IPS-20b (cell line): ENCODE data around the gene ADAMTS2.

Experiments used
- H3K27ac ChIP-seq: one replicate; pipeline ENCODE4 v1.5.1; 2013; ENCODE audit warnings: low read length
- H3K27me3 ChIP-seq: 2 replicates; pipeline ENCODE4 v1.6.1; 2013; ENCODE audit warnings: mild to moderate bottlenecking, low read length, inconsistent platforms; ENCODE audit not compliant: insufficient read depth
- H3K36me3 ChIP-seq: 2 replicates; pipeline ENCODE4 v1.6.1; 2013; ENCODE audit warnings: low read depth, mild to moderate bottlenecking, inconsistent platforms, low read length, moderate library complexity; ENCODE audit not compliant: insufficient read depth
- H3K4me1 ChIP-seq: 2 replicates; pipeline ENCODE4 v1.6.1; 2013; ENCODE audit warnings: mild to moderate bottlenecking, control low read depth, inconsistent platforms, low read length, moderate library complexity; ENCODE audit not compliant: insufficient read depth
- H3K4me3 ChIP-seq: 2 replicates; pipeline ENCODE4 v1.5.1; 2013; ENCODE audit warnings: mild to moderate bottlenecking, low read length, inconsistent platforms
- H3K9ac ChIP-seq: 2 replicates; pipeline ENCODE4 v1.6.1; 2013; ENCODE audit warnings: low read depth, mild to moderate bottlenecking, inconsistent platforms, low read length, moderate library complexity
- H3K9me3 ChIP-seq: 2 replicates; pipeline ENCODE4 v1.6.1; 2013; ENCODE audit warnings: mild to moderate bottlenecking, low read depth, low read length, inconsistent platforms; ENCODE audit not compliant: insufficient read depth

Gene ADAMTS2

DNA sequence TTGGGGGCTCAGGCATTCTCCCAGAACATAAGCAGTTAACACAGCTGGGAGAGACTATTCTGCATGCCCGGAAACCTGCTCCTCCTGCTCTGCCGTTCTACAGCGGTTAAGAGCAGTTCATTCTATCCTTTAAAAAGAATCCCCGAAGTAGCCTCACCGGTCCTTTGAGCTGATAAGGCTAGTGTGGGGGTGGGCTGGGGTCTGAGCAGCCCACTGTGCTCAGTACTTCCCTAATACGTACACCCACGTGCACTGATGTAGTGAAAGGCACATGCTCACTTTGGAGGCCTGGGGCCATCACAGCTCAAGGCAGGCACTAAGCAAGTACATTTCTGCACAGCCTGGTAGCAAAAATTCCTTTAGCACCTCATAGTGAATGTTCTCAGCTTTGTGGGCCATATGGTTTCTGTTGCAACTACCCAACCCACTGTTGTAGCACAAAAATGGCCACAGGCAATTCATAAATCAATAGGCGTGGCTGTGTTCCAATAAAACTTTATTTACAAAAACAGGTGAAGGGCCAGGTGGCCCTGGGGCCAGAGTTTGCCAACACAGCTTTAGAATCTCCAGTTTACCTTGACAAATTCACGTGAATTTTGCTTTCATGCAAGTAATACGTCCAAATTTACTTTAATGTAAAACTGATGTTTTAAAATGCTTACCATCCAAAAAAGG is 148.7 kb downstream of the ADAMTS2 start:
- Histone ChIP-seq H3K9ac (no peak overlapping the region), H3K4me1 (no peaks in the 10 kb centered on the region), H3K27ac (no peak overlapping the region), H3K9me3 (no peaks in the 10 kb centered on the region), H3K36me3 (no peaks in the 10 kb centered on the region), H3K4me3 (no peak overlapping the region), H3K27me3 (no peaks in the 10 kb centered on the region)

DNA sequence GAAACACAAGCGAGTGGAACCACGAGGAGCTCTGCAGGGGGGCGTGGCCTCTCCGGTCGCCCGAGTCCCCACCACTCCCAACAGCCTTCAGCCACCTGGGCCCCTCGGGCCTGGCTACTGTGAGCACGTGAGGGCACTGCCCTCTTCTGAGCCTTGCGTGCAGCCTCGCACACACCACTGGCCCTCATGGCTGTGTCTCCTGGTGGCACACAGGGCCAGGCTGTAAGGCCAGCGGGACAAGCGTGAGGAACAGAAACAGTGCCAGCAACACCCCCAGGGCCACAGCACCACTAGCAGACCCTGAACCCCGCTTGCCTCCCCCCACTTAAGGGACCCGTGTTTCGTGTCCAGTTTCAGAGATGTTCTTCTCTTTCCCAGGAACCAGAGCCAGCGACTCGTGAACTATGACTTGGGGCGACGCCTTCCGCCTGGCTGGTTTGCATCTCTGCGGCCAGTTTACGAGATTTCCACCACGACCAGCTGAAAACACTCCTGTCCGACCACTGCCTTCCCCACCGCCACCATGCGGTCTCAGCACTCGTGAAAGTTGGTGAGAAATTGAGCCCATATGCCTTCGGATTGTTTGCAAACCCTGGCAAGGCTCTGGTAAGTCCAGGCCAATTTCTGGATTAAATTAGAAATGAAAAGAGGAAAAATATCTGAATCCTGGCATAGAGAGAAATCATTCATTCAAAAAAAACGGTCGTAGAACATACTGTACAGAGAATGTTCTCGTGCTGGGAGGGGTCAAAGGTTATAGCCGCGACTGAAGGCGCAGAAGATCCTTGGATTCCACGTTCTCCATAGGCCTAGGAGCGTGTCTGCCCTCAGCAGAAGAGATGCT is 149.5 kb downstream of the ADAMTS2 start:
- no peak overlapping the region for H3K9ac ChIP-seq
- no peak overlapping the region for H3K27ac ChIP-seq
- H3K36me3 ChIP-seq, result no peaks in the 10 kb centered on the region
- no peaks in the 10 kb centered on the region for H3K9me3 ChIP-seq
- H3K27me3 ChIP-seq, result no peaks in the 10 kb centered on the region
- no peak overlapping the region for H3K4me3 ChIP-seq
- H3K4me1 ChIP-seq, result no peaks in the 10 kb centered on the region

GRCh38 chr5:179194941-179195381 is 150.3 kb downstream of the ADAMTS2 start:
- Histone ChIP-seq H3K4me3 (no peak overlapping the region), H3K4me1 (no peaks in the 10 kb centered on the region), H3K27me3 (no peaks in the 10 kb centered on the region), H3K27ac (no peak overlapping the region), H3K9me3 (no peaks in the 10 kb centered on the region), H3K36me3 (no peaks in the 10 kb centered on the region), H3K9ac (no peak overlapping the region)

- no peak overlapping the region for H3K27ac ChIP-seq
- no peaks in the 10 kb centered on the region for H3K9me3 ChIP-seq
- no peak overlapping the region for H3K9ac ChIP-seq
- no peaks in the 10 kb centered on the region for H3K4me1 ChIP-seq
- H3K27me3 ChIP-seq, result no peaks in the 10 kb centered on the region
- no peak overlapping the region for H3K4me3 ChIP-seq
- H3K36me3 ChIP-seq, result no peaks in the 10 kb centered on the region
Measured at GRCh38 chr5:179194201-179194910, 150.9 kb downstream of the ADAMTS2 start.

DNA sequence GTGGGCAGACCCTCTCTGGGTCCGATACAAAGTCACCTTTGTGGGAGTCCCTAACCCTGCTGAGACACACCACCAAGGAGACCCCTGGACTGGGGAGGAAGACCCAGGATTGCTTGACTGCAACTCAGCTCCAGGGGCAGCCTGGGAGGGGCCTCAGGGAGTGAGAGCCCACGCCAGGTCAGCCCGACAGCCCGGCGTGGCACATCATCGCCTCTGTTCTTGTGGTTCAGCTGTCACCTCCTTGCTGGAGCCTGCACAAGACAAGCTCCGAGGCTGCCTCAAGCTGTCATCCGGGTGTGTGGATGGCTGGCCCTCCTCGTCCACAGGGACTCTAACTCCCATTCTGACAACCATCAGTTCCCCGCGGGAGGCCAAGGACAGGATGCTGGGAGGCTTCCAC is 151.5 kb downstream of the ADAMTS2 start:
- Histone ChIP-seq H3K9ac (no peak overlapping the region), H3K4me3 (no peak overlapping the region), H3K4me1 (peaks cover 4% of the 10 kb centered on the region; the same call in 1 of the 2 replicates), H3K36me3 (no peaks in the 10 kb centered on the region), H3K27ac (no peak overlapping the region), H3K27me3 (no peaks in the 10 kb centered on the region), H3K9me3 (no peaks in the 10 kb centered on the region)

GRCh38 chr5:179192891-179193470 is 152.3 kb downstream of the ADAMTS2 start:
- Histone ChIP-seq H3K9ac (no peak overlapping the region), H3K4me3 (no peak overlapping the region), H3K4me1 (peaks cover 10% of the 10 kb centered on the region; the same call in 1 of the 2 replicates), H3K9me3 (no peaks in the 10 kb centered on the region), H3K27me3 (no peaks in the 10 kb centered on the region), H3K27ac (no peak overlapping the region), H3K36me3 (no peaks in the 10 kb centered on the region)

DNA sequence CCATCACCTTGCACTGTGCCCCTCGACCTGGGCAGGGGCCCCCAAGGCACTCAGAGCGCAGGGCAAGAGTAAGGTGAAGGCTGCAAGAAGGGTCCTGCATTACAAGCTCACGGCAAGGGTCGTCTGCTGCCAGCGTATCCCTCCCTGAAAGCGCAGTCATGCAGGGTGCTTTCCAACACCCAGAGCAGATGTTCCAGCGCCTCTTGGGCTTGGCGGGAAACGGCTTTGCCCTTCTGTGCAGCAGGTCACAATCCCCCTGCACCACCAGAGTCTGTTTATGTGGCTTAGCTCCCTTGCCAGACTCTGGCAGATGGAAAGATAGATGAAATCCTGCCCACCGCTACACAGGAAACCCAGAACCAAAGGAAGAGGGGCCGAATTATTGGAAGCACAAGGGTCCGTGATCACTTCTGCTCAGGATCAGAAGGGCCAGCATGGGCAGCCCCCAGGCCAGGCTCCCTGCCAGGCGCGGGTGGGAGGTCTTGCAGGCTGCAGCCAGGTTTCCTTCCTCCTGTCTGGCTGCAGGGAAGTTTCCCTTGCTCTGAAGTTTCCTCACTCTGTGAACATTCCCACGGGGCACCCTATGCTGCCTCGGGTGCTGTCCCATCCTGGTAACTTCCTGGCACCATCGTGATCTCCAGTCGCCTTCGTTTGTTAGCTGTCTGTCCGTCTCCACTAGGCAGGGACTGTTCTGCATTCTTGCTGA is 152.9 kb downstream of the ADAMTS2 start:
- H3K27me3 ChIP-seq, result no peaks in the 10 kb centered on the region

GRCh38 chr5:179191506-179192184 is 153.6 kb downstream of the ADAMTS2 start:
- H3K36me3 ChIP-seq, result no peaks in the 10 kb centered on the region
- H3K27ac ChIP-seq, result no peak overlapping the region
- no peaks in the 10 kb centered on the region for H3K27me3 ChIP-seq
- no peaks in the 10 kb centered on the region for H3K9me3 ChIP-seq
- H3K4me3 ChIP-seq, result no peak overlapping the region
- peaks cover 20% of the 10 kb centered on the region; the same call in 1 of the 2 replicates for H3K4me1 ChIP-seq
- H3K9ac ChIP-seq, result no peak overlapping the region

More for the DNA sequence above, 152.9 kb downstream of the ADAMTS2 start:
- Histone ChIP-seq H3K4me1 (peaks cover 16% of the 10 kb centered on the region; the same call in 1 of the 2 replicates), H3K27ac (no peak overlapping the region), H3K4me3 (no peak overlapping the region), H3K36me3 (no peaks in the 10 kb centered on the region), H3K9me3 (no peaks in the 10 kb centered on the region), H3K9ac (no peak overlapping the region)

DNA sequence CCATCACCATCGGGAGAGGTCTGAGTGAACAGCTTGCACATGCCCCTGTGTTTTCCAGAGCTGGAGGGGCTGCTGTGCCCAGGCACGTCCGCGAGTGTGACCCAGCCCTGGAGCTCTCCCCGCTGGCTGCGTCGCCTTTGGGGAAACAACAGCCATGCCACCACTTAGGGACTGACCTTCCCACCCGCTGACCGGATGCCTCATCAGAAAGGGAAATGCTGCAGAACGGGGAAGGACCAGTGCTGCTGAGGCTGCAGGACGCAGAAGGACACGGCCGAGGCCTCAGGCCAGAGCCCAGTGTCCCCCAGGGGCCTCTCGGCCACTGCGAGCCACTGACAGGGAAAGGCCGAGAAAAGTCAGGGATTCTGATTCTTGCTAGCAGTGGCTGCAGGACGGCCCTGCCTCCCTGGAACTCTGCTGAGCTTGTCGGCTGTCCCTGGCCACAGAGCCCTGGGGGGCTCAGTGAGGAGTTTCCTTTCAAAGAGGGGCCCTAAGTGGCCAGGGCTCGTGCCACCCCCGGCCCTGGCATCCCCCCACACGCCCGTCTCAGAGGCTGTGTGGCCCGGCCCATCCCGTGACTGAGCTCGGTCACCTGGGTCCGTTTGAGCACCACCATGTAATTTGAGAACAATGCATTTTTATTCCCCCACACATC is 154.3 kb downstream of the ADAMTS2 start:
- Histone ChIP-seq H3K27me3 (no peaks in the 10 kb centered on the region), H3K9me3 (no peaks in the 10 kb centered on the region), H3K36me3 (no peaks in the 10 kb centered on the region), H3K27ac (no peak overlapping the region), H3K4me3 (no peak overlapping the region), H3K9ac (no peak overlapping the region), H3K4me1 (peaks cover 20% of the 10 kb centered on the region; the same call in 1 of the 2 replicates)

GRCh38 chr5:179188636-179189035 is 156.6 kb downstream of the ADAMTS2 start:
- Histone ChIP-seq H3K27ac (no peak overlapping the region), H3K9me3 (no peaks in the 10 kb centered on the region), H3K4me1 (peaks cover 20% of the 10 kb centered on the region; the same call in 1 of the 2 replicates), H3K9ac (no peak overlapping the region), H3K36me3 (no peaks in the 10 kb centered on the region), H3K4me3 (no peak overlapping the region), H3K27me3 (no peaks in the 10 kb centered on the region)
